Astrocyte (in vitro differentiated cells and primary cell): ENCODE data around the gene SLIT3. TPM values are rescaled to one million over a fixed set of nuclear protein-coding genes. Genes with fewer than 3 reads are reported as not detected.

Experiments used
- DNase-seq: peaks from one replicate; pipeline ENCODE4 v3.0.0-alpha.2; 2010; ENCODE audit warnings: low read depth
- FAIRE-seq: peaks from 2 replicates; lab custom pipeline; 2011; peaks lifted over from hg19 to GRCh38; lab: Jason Lieb, UNC
- H2AFZ ChIP-seq: 2 replicates; pipeline ENCODE4 v1.6.0; 2012; ENCODE audit warnings: low read depth, low read length, inconsistent platforms
- H3K27ac ChIP-seq: 2 replicates; pipeline ENCODE4 v1.5.1; 2011; ENCODE audit warnings: low read depth, low read length, inconsistent platforms
- H3K27me3 ChIP-seq: 2 replicates; pipeline ENCODE4 v1.6.0; 2011; ENCODE audit warnings: low read length, inconsistent platforms; ENCODE audit not compliant: insufficient read depth
- H3K36me3 ChIP-seq: 2 replicates; pipeline ENCODE4 v1.5.1; 2011; ENCODE audit warnings: low read length, inconsistent platforms; ENCODE audit not compliant: insufficient read depth
- H3K4me1 ChIP-seq: 2 replicates; pipeline ENCODE4 v1.5.1; 2011; ENCODE audit warnings: low read length, inconsistent platforms; ENCODE audit not compliant: insufficient read depth
- H3K4me2 ChIP-seq: 2 replicates; pipeline ENCODE4 v1.6.0; 2012; ENCODE audit warnings: low read length, inconsistent platforms
- H3K4me3 ChIP-seq: 2 replicates; pipeline ENCODE4 v1.5.1; 2011; ENCODE audit warnings: low read depth, mild to moderate bottlenecking, low read length, inconsistent platforms; ENCODE audit not compliant: insufficient read depth
- H3K79me2 ChIP-seq: 2 replicates; pipeline ENCODE4 v1.6.0; 2012; ENCODE audit warnings: mild to moderate bottlenecking, low read length, inconsistent platforms; ENCODE audit not compliant: insufficient read depth
- H3K9ac ChIP-seq: 2 replicates; pipeline ENCODE4 v1.6.0; 2012; ENCODE audit warnings: mild to moderate bottlenecking, low read length, inconsistent platforms
- H3K9me3 ChIP-seq: 2 replicates; pipeline ENCODE4 v1.5.1; 2012; ENCODE audit warnings: low read depth, mild to moderate bottlenecking, low read length, inconsistent platforms; ENCODE audit not compliant: insufficient read depth
- H4K20me1 ChIP-seq: 2 replicates; pipeline ENCODE4 v1.6.0; 2012; ENCODE audit warnings: low read length, inconsistent platforms; ENCODE audit not compliant: insufficient read depth
- H3K27ac Mint-ChIP-seq: one replicate; pipeline ENCODE4 v1.8.0; 2021; ENCODE audit warnings: mild to moderate bottlenecking, mixed read lengths; ENCODE audit not compliant: unreplicated experiment
- H3K27me3 Mint-ChIP-seq: one replicate; pipeline ENCODE4 v1.8.0; 2021; ENCODE audit warnings: low read depth, mixed read lengths; ENCODE audit not compliant: unreplicated experiment
- H3K36me3 Mint-ChIP-seq: one replicate; pipeline ENCODE4 v1.8.0; 2021; ENCODE audit warnings: low read depth, mixed read lengths; ENCODE audit not compliant: unreplicated experiment
- H3K4me1 Mint-ChIP-seq: one replicate; pipeline ENCODE4 v1.8.0; 2021; ENCODE audit warnings: low read depth, mixed read lengths; ENCODE audit not compliant: unreplicated experiment
- H3K4me3 Mint-ChIP-seq: one replicate; pipeline ENCODE4 v1.8.0; 2021; ENCODE audit warnings: mild to moderate bottlenecking, moderate library complexity, mixed read lengths; ENCODE audit not compliant: unreplicated experiment
- H3K9me3 Mint-ChIP-seq: one replicate; pipeline ENCODE4 v1.8.0; 2021; ENCODE audit warnings: mild to moderate bottlenecking, mixed read lengths; ENCODE audit not compliant: unreplicated experiment
- CTCF ChIP-seq: IDR thresholded peaks from 2 replicates; pipeline ENCODE4 v1.5.1; 2011; ENCODE audit warnings: low read depth, mild to moderate bottlenecking, inconsistent platforms, low read length, moderate library complexity; ENCODE audit not compliant: insufficient read depth
- EZH2 ChIP-seq: IDR thresholded peaks from 2 replicates; pipeline ENCODE4 v1.6.1; 2012; ENCODE audit warnings: mild to moderate bottlenecking, low read length, inconsistent platforms; ENCODE audit not compliant: insufficient read depth
- total RNA-seq: library from RNA; stranded (reverse); gene quantifications from 2 replicates; pipeline ENCODE4 v1.2.1, GENCODE V29; 2021

The SLIT3 gene
- total RNA-seq, 1 donor from 2014 or later: 20.7 TPM

GRCh38 chr5:168778536-168778935, 522.4 kb downstream of the SLIT3 start:
- Mint-ChIP-seq H3K9me3 (peaks cover 9% of the 10 kb centered on the region), H3K4me1 (no peaks in the 10 kb centered on the region), H3K36me3 (peaks cover 20% of the 10 kb centered on the region), H3K27ac (no peak overlapping the region), H3K4me3 (no peak overlapping the region), H3K27me3 (peaks cover 35% of the 10 kb centered on the region)
- no peaks in the 10 kb centered on the region for H3K4me1 ChIP-seq
- no peaks in the 10 kb centered on the region for H4K20me1 ChIP-seq
- FAIRE-seq (no peak), DNase-seq (no peak)
- no peak overlapping the region for H2AFZ ChIP-seq
- H3K4me3 ChIP-seq: no peak overlapping the region
- TF ChIP-seq CTCF: no peak
- H3K4me2 ChIP-seq: no peak overlapping the region
- H3K36me3 ChIP-seq: no peaks in the 10 kb centered on the region
- no peaks in the 10 kb centered on the region for H3K9me3 ChIP-seq
- H3K27ac ChIP-seq: no peak overlapping the region
- no peak overlapping the region for H3K9ac ChIP-seq
- H3K27me3 ChIP-seq: no peaks in the 10 kb centered on the region
- no peaks in the 10 kb centered on the region for H3K79me2 ChIP-seq

- DNase-seq (no peak), FAIRE-seq (no peak)
- no peak overlapping the region for H3K4me2 ChIP-seq
- H3K4me3 Mint-ChIP-seq: no peak overlapping the region
- no peak overlapping the region for H3K27ac ChIP-seq
- no peaks in the 10 kb centered on the region for H3K4me1 ChIP-seq
- H3K27me3 ChIP-seq: no peaks in the 10 kb centered on the region
- H3K4me3 ChIP-seq: no peak overlapping the region
- H3K36me3 ChIP-seq: no peaks in the 10 kb centered on the region
- peaks cover 39% of the 10 kb centered on the region for H3K27me3 Mint-ChIP-seq
- H3K27ac Mint-ChIP-seq: no peak overlapping the region
- peaks cover 19% of the 10 kb centered on the region for H3K36me3 Mint-ChIP-seq
- H2AFZ ChIP-seq: no peak overlapping the region
- no peaks in the 10 kb centered on the region for H3K4me1 Mint-ChIP-seq
- H3K9ac ChIP-seq: no peak overlapping the region
- no peaks in the 10 kb centered on the region for H3K79me2 ChIP-seq
- peaks cover 4% of the 10 kb centered on the region for H3K9me3 Mint-ChIP-seq
- TF ChIP-seq CTCF (no peak), EZH2 (no peak)
- H3K9me3 ChIP-seq: no peaks in the 10 kb centered on the region
- H4K20me1 ChIP-seq: no peaks in the 10 kb centered on the region
Observed at GRCh38 chr5:168777651-168778050, 523.3 kb downstream of the SLIT3 start.

- Histone ChIP-seq H3K27me3 (no peaks in the 10 kb centered on the region), H3K9ac (no peak overlapping the region), H4K20me1 (no peaks in the 10 kb centered on the region), H3K9me3 (no peaks in the 10 kb centered on the region), H3K4me3 (no peak overlapping the region), H3K27ac (no peak overlapping the region), H3K36me3 (no peaks in the 10 kb centered on the region), H3K4me2 (no peak overlapping the region), H2AFZ (no peak overlapping the region), H3K79me2 (no peaks in the 10 kb centered on the region), H3K4me1 (no peaks in the 10 kb centered on the region)
- no peak overlapping the region for H3K4me3 Mint-ChIP-seq
- no peak for DNase-seq
- peaks cover 17% of the 10 kb centered on the region for H3K36me3 Mint-ChIP-seq
- H3K4me1 Mint-ChIP-seq: no peaks in the 10 kb centered on the region
- TF ChIP-seq CTCF (no peak), EZH2 (no peak)
- H3K9me3 Mint-ChIP-seq: peaks cover 4% of the 10 kb centered on the region
- H3K27me3 Mint-ChIP-seq: peaks cover 43% of the 10 kb centered on the region
- FAIRE-seq: no peak
- no peak overlapping the region for H3K27ac Mint-ChIP-seq
Observed at GRCh38 chr5:168776070-168776469, 524.9 kb downstream of the SLIT3 start.
